Measurements from ENCODE around the gene CD82. TPM values are rescaled to one million over a fixed set of nuclear protein-coding genes. Genes with fewer than 3 reads are reported as not detected.
"Not testable (repeated sequence)": the region's sequence is repeated elsewhere in the genome, so short reads cannot be mapped to it uniquely, and the experiment has no call there.

CD82 gene
- total RNA-seq, 1 experiment from 2014 or later, result 4.5 TPM

DNA sequence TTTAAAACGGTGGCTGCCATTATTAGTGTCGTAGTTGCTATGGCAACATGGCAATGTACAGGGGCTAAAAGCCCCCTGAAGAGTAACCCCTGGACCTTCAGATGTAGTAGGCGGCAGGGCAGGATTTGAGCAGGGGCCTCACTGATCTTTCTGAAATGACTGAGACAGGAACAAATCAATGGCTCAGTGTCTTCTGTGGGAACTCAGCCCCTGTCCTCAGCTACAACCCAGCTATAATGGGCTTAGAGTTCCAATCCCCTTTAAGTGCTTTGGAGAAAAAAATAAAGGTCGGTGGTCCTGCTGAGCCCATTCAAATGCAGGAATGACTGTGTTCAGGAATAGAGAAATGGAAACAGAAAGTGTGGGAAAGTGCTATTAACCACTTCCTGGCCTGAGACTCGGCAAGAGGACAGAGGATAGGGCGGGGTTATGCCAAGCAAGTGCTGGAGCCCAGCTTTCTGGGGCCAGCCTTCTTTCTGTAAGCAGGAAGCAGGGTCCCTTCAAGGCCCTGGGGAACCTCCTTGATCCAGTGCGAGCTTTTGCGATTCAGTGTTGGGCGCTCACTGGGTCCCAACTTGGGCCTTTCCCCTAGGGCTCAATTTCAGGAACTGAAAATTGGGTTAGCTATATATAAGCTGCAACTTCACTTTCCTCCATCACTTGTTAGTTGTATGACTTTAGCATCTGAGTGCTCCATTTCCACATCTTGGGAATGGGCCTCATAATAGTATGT lies 6.1 kb upstream of the CD82 start:
- Histone ChIP-seq H3K9ac (ENCODE audit: extremely low read depth, insufficient read length, low read length) (no peak overlapping the region), H3K79me1 (ENCODE audit: insufficient read depth, low read depth, low read length, poor library complexity, severe bottlenecking) (no peaks in the 10 kb centered on the region), H3K23me2 (ENCODE audit: insufficient read length, low read depth, low read length, poor library complexity, severe bottlenecking) (no peaks in the 10 kb centered on the region), H3K4me1 (ENCODE audit: insufficient read depth, low read length) (peaks cover 3% of the 10 kb centered on the region; the same call in 1 of the 2 replicates), H2BK120ac (ENCODE audit: low read depth, low read length, poor library complexity, severe bottlenecking) (no peak overlapping the region), H3K9me3 (ENCODE audit: control insufficient read depth, low read depth, low read length) (no peaks in the 10 kb centered on the region), H4K8ac (replicated peaks; ENCODE audit: insufficient read length, low read depth, low read length) (no peak overlapping the region), H2BK20ac (ENCODE audit: low read depth, low read length, poor library complexity, severe bottlenecking) (no peak overlapping the region), H2BK12ac (ENCODE audit: insufficient read length, low read depth, low read length) (no peak overlapping the region), H3K4me2 (ENCODE audit: insufficient read depth, insufficient read length, low read length) (peak overlapping the region; percentile 35), H4K5ac (ENCODE audit: insufficient read length, low read depth, low read length) (no peak overlapping the region), H2BK5ac (ENCODE audit: insufficient read length, low read length) (no peak overlapping the region), H3K56ac (ENCODE audit: insufficient read length, low read depth, low read length) (no peak overlapping the region), H3T11ph (ENCODE audit: low read length) (no peak overlapping the region), H3K27me3 (ENCODE audit: insufficient read depth, low read length) (0 out of 2 replicates have a peak, but pooled peaks cover 2% of the 10 kb centered on the region), H4K20me1 (ENCODE audit: control insufficient read depth, insufficient read depth, insufficient read length) (no peaks in the 10 kb centered on the region), H3K79me2 (ENCODE audit: insufficient read depth, low read length) (no peaks in the 10 kb centered on the region), H3K23ac (ENCODE audit: insufficient read length, low read depth, low read length) (no peak overlapping the region), H3K27ac (ENCODE audit: insufficient read length, low read depth, low read length) (no peak overlapping the region), H3K18ac (ENCODE audit: insufficient read length, low read depth, low read length) (no peak overlapping the region), H4K91ac (ENCODE audit: insufficient read length, low read depth, low read length) (no peak overlapping the region), H3K4ac (ENCODE audit: low read depth, low read length) (no peak overlapping the region), H3K14ac (ENCODE audit: insufficient read depth, low read length) (no peak overlapping the region), H2AK5ac (ENCODE audit: insufficient read length, low read length) (no peak overlapping the region), H2BK15ac (ENCODE audit: low read depth, low read length) (no peak overlapping the region), H2AFZ (ENCODE audit: low read length) (no peak overlapping the region)
- peaks cover 39% of the 10 kb centered on the region for H3K27me3 Mint-ChIP-seq (ENCODE audit: low read depth)
- DNase-seq, result peak; percentile 91
- TF ChIP-seq, protein P1, sequence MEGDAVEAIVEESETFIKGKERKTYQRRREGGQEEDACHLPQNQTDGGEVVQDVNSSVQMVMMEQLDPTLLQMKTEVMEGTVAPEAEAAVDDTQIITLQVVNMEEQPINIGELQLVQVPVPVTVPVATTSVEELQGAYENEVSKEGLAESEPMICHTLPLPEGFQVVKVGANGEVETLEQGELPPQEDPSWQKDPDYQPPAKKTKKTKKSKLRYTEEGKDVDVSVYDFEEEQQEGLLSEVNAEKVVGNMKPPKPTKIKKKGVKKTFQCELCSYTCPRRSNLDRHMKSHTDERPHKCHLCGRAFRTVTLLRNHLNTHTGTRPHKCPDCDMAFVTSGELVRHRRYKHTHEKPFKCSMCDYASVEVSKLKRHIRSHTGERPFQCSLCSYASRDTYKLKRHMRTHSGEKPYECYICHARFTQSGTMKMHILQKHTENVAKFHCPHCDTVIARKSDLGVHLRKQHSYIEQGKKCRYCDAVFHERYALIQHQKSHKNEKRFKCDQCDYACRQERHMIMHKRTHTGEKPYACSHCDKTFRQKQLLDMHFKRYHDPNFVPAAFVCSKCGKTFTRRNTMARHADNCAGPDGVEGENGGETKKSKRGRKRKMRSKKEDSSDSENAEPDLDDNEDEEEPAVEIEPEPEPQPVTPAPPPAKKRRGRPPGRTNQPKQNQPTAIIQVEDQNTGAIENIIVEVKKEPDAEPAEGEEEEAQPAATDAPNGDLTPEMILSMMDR (conservative IDR thresholded peaks at IDR 0.05), result no peak
- H3K27ac Mint-ChIP-seq, result peak overlapping the region; percentile 69 to 94 (median 86)
- no peaks in the 10 kb centered on the region for H3K9me3 Mint-ChIP-seq
- peaks cover 43 to 49% of the 10 kb centered on the region in 2 experiments for H3K4me1 Mint-ChIP-seq
- H3K36me3 Mint-ChIP-seq (ENCODE audit: insufficient read depth in 1 of 3, low read depth in 3 of 3), result no peaks in the 10 kb centered on the region
- H3K4me3 Mint-ChIP-seq, result peak overlapping the region in 1 of 2 experiments; percentile 34; a peak in 1 of 5 replicates
- no CpG with 5 or more reads among the region's 9 CpGs for WGBS (ENCODE audit: extremely low coverage, insufficient read length, low lambda C conversion rate)

DNA sequence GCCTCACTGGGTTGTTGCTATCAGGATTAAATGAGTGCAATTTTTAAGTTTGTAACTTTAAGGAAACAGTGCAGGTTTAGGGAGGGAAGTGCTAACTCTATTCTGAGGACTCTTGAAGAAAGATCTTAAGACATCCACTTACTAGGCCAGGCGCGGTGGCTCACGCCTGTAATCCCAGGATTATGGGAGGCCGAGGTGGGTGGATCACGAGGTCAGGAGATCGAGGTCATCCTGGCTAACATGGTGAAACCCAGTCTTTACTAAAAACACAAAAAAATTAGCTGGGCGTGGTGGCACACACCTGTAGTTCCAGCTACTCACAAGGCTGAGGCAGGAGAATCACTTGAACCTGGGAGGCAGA lies 5.5 kb upstream of the CD82 start:
- not testable (repeated sequence) for H3K4me1 ChIP-seq (ENCODE audit: insufficient read depth, low read length); H3K18ac ChIP-seq (ENCODE audit: insufficient read length, low read depth, low read length); H3K36me3 Mint-ChIP-seq (ENCODE audit: insufficient read depth in 1 of 3, low read depth in 3 of 3); H4K8ac ChIP-seq (replicated peaks; ENCODE audit: insufficient read length, low read depth, low read length); H3K23me2 ChIP-seq (ENCODE audit: insufficient read length, low read depth, low read length, poor library complexity, severe bottlenecking); H3K9me3 ChIP-seq (ENCODE audit: control insufficient read depth, low read depth, low read length); H3K4me2 ChIP-seq (ENCODE audit: insufficient read depth, insufficient read length, low read length); H3K23ac ChIP-seq (ENCODE audit: insufficient read length, low read depth, low read length); H4K5ac ChIP-seq (ENCODE audit: insufficient read length, low read depth, low read length); H2BK120ac ChIP-seq (ENCODE audit: low read depth, low read length, poor library complexity, severe bottlenecking); H2AK5ac ChIP-seq (ENCODE audit: insufficient read length, low read length); H4K91ac ChIP-seq (ENCODE audit: insufficient read length, low read depth, low read length); H2BK5ac ChIP-seq (ENCODE audit: insufficient read length, low read length); H3K79me1 ChIP-seq (ENCODE audit: insufficient read depth, low read depth, low read length, poor library complexity, severe bottlenecking); H4K20me1 ChIP-seq (ENCODE audit: control insufficient read depth, insufficient read depth, insufficient read length); DNase-seq; H2BK20ac ChIP-seq (ENCODE audit: low read depth, low read length, poor library complexity, severe bottlenecking); H3K79me2 ChIP-seq (ENCODE audit: insufficient read depth, low read length); H2BK12ac ChIP-seq (ENCODE audit: insufficient read length, low read depth, low read length); H3K4me3 Mint-ChIP-seq; H3K27me3 ChIP-seq (ENCODE audit: insufficient read depth, low read length); H3T11ph ChIP-seq (ENCODE audit: low read length); H3K27ac ChIP-seq (ENCODE audit: insufficient read length, low read depth, low read length); H3K14ac ChIP-seq (ENCODE audit: insufficient read depth, low read length); H3K56ac ChIP-seq (ENCODE audit: insufficient read length, low read depth, low read length); H2AFZ ChIP-seq (ENCODE audit: low read length); H3K9ac ChIP-seq (ENCODE audit: extremely low read depth, insufficient read length, low read length); H3K4ac ChIP-seq (ENCODE audit: low read depth, low read length); H3K9me3 Mint-ChIP-seq; H2BK15ac ChIP-seq (ENCODE audit: low read depth, low read length)
- Mint-ChIP-seq H3K27me3 (ENCODE audit: low read depth) (peaks cover 39% of the 10 kb centered on the region), H3K27ac (peak overlapping the region in 2 of 3 experiments; percentile 86 to 94; a peak in 4 of 7 replicates), H3K4me1 (peaks cover 47 to 54% of the 10 kb centered on the region in 2 experiments)
- WGBS (ENCODE audit: extremely low coverage, insufficient read length, low lambda C conversion rate), result no CpG with 5 or more reads among the region's 7 CpGs
